ENCODE results near the gene ERBB4.

DNA sequence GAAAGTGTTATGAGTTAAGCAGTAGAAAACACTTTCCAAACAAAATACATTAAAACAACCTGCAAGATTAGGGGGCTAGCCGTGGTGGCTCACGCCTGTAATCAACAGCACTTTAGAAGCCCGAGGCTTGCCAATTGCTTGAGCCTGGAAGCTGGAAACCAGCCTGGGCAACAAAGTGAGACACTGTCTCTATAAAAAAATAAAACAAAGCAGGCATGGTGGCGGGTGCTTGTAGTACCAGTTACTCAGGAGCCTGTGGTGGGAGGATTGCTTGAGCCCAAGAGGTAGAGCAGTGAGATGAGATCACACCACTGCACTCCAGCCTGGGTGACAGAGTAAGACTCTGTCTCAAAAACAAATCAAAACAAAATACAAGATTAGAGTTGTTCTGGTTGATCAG is 208.3 kb downstream of the ERBB4 start:
- TF ChIP-seq, protein P1, sequence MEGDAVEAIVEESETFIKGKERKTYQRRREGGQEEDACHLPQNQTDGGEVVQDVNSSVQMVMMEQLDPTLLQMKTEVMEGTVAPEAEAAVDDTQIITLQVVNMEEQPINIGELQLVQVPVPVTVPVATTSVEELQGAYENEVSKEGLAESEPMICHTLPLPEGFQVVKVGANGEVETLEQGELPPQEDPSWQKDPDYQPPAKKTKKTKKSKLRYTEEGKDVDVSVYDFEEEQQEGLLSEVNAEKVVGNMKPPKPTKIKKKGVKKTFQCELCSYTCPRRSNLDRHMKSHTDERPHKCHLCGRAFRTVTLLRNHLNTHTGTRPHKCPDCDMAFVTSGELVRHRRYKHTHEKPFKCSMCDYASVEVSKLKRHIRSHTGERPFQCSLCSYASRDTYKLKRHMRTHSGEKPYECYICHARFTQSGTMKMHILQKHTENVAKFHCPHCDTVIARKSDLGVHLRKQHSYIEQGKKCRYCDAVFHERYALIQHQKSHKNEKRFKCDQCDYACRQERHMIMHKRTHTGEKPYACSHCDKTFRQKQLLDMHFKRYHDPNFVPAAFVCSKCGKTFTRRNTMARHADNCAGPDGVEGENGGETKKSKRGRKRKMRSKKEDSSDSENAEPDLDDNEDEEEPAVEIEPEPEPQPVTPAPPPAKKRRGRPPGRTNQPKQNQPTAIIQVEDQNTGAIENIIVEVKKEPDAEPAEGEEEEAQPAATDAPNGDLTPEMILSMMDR (IDR thresholded peaks at IDR 0.05; ENCODE audit: low read depth, low read length, poor library complexity, severe bottlenecking): no peak
- no peak for TF ChIP-seq EZH2phosphoT487 (IDR thresholded peaks at IDR 0.05; ENCODE audit: borderline replicate concordance, low read length)

All from DOHH2 (cell line).